Fibroblast of villous mesenchyme (primary cell): ENCODE data around the gene ASB11. TPM values are rescaled to one million over a fixed set of nuclear protein-coding genes. Genes with fewer than 3 reads are reported as not detected.

Source experiments
- DNase-seq: peaks from one replicate; pipeline ENCODE4 v3.0.0-alpha.2; 2010; ENCODE audit warnings: low read depth
- H3K4me3 ChIP-seq: 2 replicates; pipeline ENCODE4 v1.5.1; 2011; ENCODE audit warnings: low read depth, mild to moderate bottlenecking, low read length
- CTCF ChIP-seq: IDR thresholded peaks from 2 replicates; pipeline ENCODE4 v1.5.1; 2012; ENCODE audit warnings: low read depth, mild to moderate bottlenecking, low read length; ENCODE audit not compliant: insufficient read depth
- total RNA-seq: library from RNA; depleted of rRNA; stranded (reverse); fragments of >200 nt; gene quantifications from 2 replicates; pipeline ENCODE4 v1.2.3, GENCODE V29; 2012

The ASB11 gene
- total RNA-seq, 1 donor: not detected

GRCh38 chrX:15236146-15236545 is 79.3 kb downstream of the ASB11 start:
- DNase-seq: no peak
- H3K4me3 ChIP-seq: no peak overlapping the region
- no peak for TF ChIP-seq CTCF

- no peak overlapping the region for H3K4me3 ChIP-seq
- TF ChIP-seq CTCF: no peak
- DNase-seq: no peak
Measured at GRCh38 chrX:15235001-15235400, 80.4 kb downstream of the ASB11 start.

GRCh38 chrX:15233416-15234015 is 81.9 kb downstream of the ASB11 start:
- no peak for TF ChIP-seq CTCF
- DNase-seq: peak; percentile 4

More at GRCh38 chrX:15233416-15234015, 81.9 kb downstream of the ASB11 start:
- no peak overlapping the region for H3K4me3 ChIP-seq

Other genes with a start within 250 kb of the ASB11 start
- 0.64 and 2.6 TPM in 2 replicates for gene ASB9, start 45.6 kb downstream of the ASB11 start, total RNA-seq
- gene PIGA, start 19.9 kb upstream of the ASB11 start, total RNA-seq: 7.1 and 9.9 TPM in 2 replicates
- gene VEGFD, start 68.8 kb upstream of the ASB11 start, total RNA-seq: under 0.01 TPM in 1 of 2 replicates, not detected in the other
- 12.9 and 17.7 TPM in 2 replicates for gene PIR, start 177.7 kb upstream of the ASB11 start, total RNA-seq
- gene BMX, start 185.2 kb upstream of the ASB11 start, total RNA-seq: under 0.01 TPM in 1 of 2 replicates, not detected in the other